ENCODE data around the gene TCF7L1.

- TF ChIP-seq, protein P1, sequence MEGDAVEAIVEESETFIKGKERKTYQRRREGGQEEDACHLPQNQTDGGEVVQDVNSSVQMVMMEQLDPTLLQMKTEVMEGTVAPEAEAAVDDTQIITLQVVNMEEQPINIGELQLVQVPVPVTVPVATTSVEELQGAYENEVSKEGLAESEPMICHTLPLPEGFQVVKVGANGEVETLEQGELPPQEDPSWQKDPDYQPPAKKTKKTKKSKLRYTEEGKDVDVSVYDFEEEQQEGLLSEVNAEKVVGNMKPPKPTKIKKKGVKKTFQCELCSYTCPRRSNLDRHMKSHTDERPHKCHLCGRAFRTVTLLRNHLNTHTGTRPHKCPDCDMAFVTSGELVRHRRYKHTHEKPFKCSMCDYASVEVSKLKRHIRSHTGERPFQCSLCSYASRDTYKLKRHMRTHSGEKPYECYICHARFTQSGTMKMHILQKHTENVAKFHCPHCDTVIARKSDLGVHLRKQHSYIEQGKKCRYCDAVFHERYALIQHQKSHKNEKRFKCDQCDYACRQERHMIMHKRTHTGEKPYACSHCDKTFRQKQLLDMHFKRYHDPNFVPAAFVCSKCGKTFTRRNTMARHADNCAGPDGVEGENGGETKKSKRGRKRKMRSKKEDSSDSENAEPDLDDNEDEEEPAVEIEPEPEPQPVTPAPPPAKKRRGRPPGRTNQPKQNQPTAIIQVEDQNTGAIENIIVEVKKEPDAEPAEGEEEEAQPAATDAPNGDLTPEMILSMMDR (IDR thresholded peaks at IDR 0.05; ENCODE audit: low read depth, low read length): no peak
- TF ChIP-seq MYC (IDR thresholded peaks at IDR 0.05; ENCODE audit: low read depth, low read length): no peak
- TF ChIP-seq, protein P2, sequence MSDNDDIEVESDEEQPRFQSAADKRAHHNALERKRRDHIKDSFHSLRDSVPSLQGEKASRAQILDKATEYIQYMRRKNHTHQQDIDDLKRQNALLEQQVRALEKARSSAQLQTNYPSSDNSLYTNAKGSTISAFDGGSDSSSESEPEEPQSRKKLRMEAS (IDR thresholded peaks at IDR 0.05; ENCODE audit: low read depth, low read length): no peak
Observed at GRCh38 chr2:85135660-85135914, 2.4 kb downstream of the TCF7L1 start.

Measured in NB4 (cell line).